Measurements from ENCODE around the gene AFF3.

AFF3 gene

GRCh38 chr2:100036793-100037192, 105.6 kb downstream of the AFF3 start:
- in situ Hi-C loops (cut with HindIII; ENCODE audit: low pct_ligation_motif_present, low pct_unique_long_range_greater_than_20kb, low sequenced_read_pairs) = no loop called here
- no peak for DNase-seq

GRCh38 chr2:100036026-100036425, 106.4 kb downstream of the AFF3 start:
- in situ Hi-C loops (cut with HindIII; ENCODE audit: low pct_ligation_motif_present, low pct_unique_long_range_greater_than_20kb, low sequenced_read_pairs) = no loop called here
- DNase-seq = no peak

GRCh38 chr2:100034431-100034830, 108.0 kb downstream of the AFF3 start:
- in situ Hi-C loops (cut with HindIII; ENCODE audit: low pct_ligation_motif_present, low pct_unique_long_range_greater_than_20kb, low sequenced_read_pairs) = no loop called here

GRCh38 chr2:100033976-100034375, 108.4 kb downstream of the AFF3 start:
- DNase-seq = no peak
- in situ Hi-C loops (cut with HindIII; ENCODE audit: low pct_ligation_motif_present, low pct_unique_long_range_greater_than_20kb, low sequenced_read_pairs) = no loop called here

More at GRCh38 chr2:100034431-100034830, 108.0 kb downstream of the AFF3 start:
- DNase-seq = no peak

GRCh38 chr2:100031604-100032003, 110.8 kb downstream of the AFF3 start:
- DNase-seq = no peak
- in situ Hi-C loops (cut with HindIII; ENCODE audit: low pct_ligation_motif_present, low pct_unique_long_range_greater_than_20kb, low sequenced_read_pairs) = no loop called here

- no peak for DNase-seq
- in situ Hi-C loops (cut with HindIII; ENCODE audit: low pct_ligation_motif_present, low pct_unique_long_range_greater_than_20kb, low sequenced_read_pairs) = no loop called here
These were observed 112.9 kb downstream of the AFF3 start for GRCh38 chr2:100029460-100029859.

- no peak for DNase-seq
- in situ Hi-C loops (cut with HindIII; ENCODE audit: low pct_ligation_motif_present, low pct_unique_long_range_greater_than_20kb, low sequenced_read_pairs) = no loop called here
These were observed 120.5 kb downstream of the AFF3 start for GRCh38 chr2:100021791-100022340.

GRCh38 chr2:100019499-100019898, 122.9 kb downstream of the AFF3 start:
- in situ Hi-C loops (cut with HindIII; ENCODE audit: low pct_ligation_motif_present, low pct_unique_long_range_greater_than_20kb, low sequenced_read_pairs) = no loop called here
- DNase-seq = no peak

GRCh38 chr2:100018341-100019193, 123.8 kb downstream of the AFF3 start:
- peak; percentile 77 for DNase-seq

GRCh38 chr2:100017633-100018032, 124.8 kb downstream of the AFF3 start:
- in situ Hi-C loops (cut with HindIII; ENCODE audit: low pct_ligation_motif_present, low pct_unique_long_range_greater_than_20kb, low sequenced_read_pairs) = no loop called here
- DNase-seq = peak; percentile 49

More at GRCh38 chr2:100018341-100019193, 123.8 kb downstream of the AFF3 start:
- in situ Hi-C loops (cut with HindIII; ENCODE audit: low pct_ligation_motif_present, low pct_unique_long_range_greater_than_20kb, low sequenced_read_pairs) = no loop called here

GRCh38 chr2:100016756-100017155, 125.6 kb downstream of the AFF3 start:
- in situ Hi-C loops (cut with HindIII; ENCODE audit: low pct_ligation_motif_present, low pct_unique_long_range_greater_than_20kb, low sequenced_read_pairs) = no loop called here

GRCh38 chr2:100015849-100016248, 126.5 kb downstream of the AFF3 start:
- in situ Hi-C loops (cut with HindIII; ENCODE audit: low pct_ligation_motif_present, low pct_unique_long_range_greater_than_20kb, low sequenced_read_pairs) = no loop called here
- DNase-seq = no peak

More at GRCh38 chr2:100016756-100017155, 125.6 kb downstream of the AFF3 start:
- DNase-seq = no peak

GRCh38 chr2:100013892-100014677, 128.3 kb downstream of the AFF3 start:
- in situ Hi-C loops (cut with HindIII; ENCODE audit: low pct_ligation_motif_present, low pct_unique_long_range_greater_than_20kb, low sequenced_read_pairs) = no loop called here
- peak; percentile 98 for DNase-seq

GRCh38 chr2:100012561-100012960, 129.8 kb downstream of the AFF3 start:
- in situ Hi-C loops (cut with HindIII; ENCODE audit: low pct_ligation_motif_present, low pct_unique_long_range_greater_than_20kb, low sequenced_read_pairs) = no loop called here

GRCh38 chr2:100011272-100011731, 131.1 kb downstream of the AFF3 start:
- in situ Hi-C loops (cut with HindIII; ENCODE audit: low pct_ligation_motif_present, low pct_unique_long_range_greater_than_20kb, low sequenced_read_pairs) = no loop called here
- DNase-seq = peak; percentile 25

More at GRCh38 chr2:100012561-100012960, 129.8 kb downstream of the AFF3 start:
- DNase-seq = no peak

- DNase-seq = no peak
- in situ Hi-C loops (cut with HindIII; ENCODE audit: low pct_ligation_motif_present, low pct_unique_long_range_greater_than_20kb, low sequenced_read_pairs) = no loop called here
These were observed 131.8 kb downstream of the AFF3 start for GRCh38 chr2:100010606-100011005.

GRCh38 chr2:100009743-100010142, 132.6 kb downstream of the AFF3 start:
- in situ Hi-C loops (cut with HindIII; ENCODE audit: low pct_ligation_motif_present, low pct_unique_long_range_greater_than_20kb, low sequenced_read_pairs) = no loop called here
- no peak for DNase-seq

- in situ Hi-C loops (cut with HindIII; ENCODE audit: low pct_ligation_motif_present, low pct_unique_long_range_greater_than_20kb, low sequenced_read_pairs) = no loop called here
- no peak for DNase-seq
These were observed 133.4 kb downstream of the AFF3 start for GRCh38 chr2:100008956-100009355.

- no peak for DNase-seq
- in situ Hi-C loops (cut with HindIII; ENCODE audit: low pct_ligation_motif_present, low pct_unique_long_range_greater_than_20kb, low sequenced_read_pairs) = no loop called here
These were observed 135.9 kb downstream of the AFF3 start for GRCh38 chr2:100006516-100006915.

All from ACHN (cell line).